Prostate gland (tissue), 2 donors: ENCODE measurements around the gene DKK3. TPM values are rescaled to one million over a fixed set of nuclear protein-coding genes. Genes with fewer than 3 reads are reported as not detected.
A peak's percentile ranks its signal among the peaks of the same experiment; 100 is the strongest.

Source experiments
- DNase-seq: peaks from one replicate; pipeline ENCODE4 v3.0.0-alpha.2; 2019; ENCODE audit warnings: low spot score
- H3K27ac ChIP-seq, 2 donors: fragments of 200-600 bp; sonication (generic); 2 replicates each; pipeline ENCODE4 v1.5.1; 2017 to 2019
- H3K27me3 ChIP-seq: fragments of 200-600 bp; sonication (generic); replicated peaks from 2 replicates; pipeline ENCODE4 v1.5.1; 2019; ENCODE audit not compliant: insufficient read depth
- H3K36me3 ChIP-seq, 2 donors: fragments of 200-600 bp; sonication (generic); 1 replicate in 1 of 2; 2 replicates in 1 of 2; pipeline versions ENCODE4 v1.5.1 to v1.8.1; 2017 to 2019
- H3K4me1 ChIP-seq: fragments of 200-600 bp; sonication (generic); replicated peaks from 2 replicates; pipeline ENCODE4 v1.5.1; 2019
- H3K4me3 ChIP-seq, 2 donors: fragments of 200-600 bp; sonication (generic); 2 replicates each; pipeline ENCODE4 v1.5.1; 2017 to 2019
- H3K9me3 ChIP-seq: fragments of 200-600 bp; sonication (generic); 2 replicates; pipeline ENCODE4 v1.5.1; 2017
- CTCF ChIP-seq, 4 experiments: fragments of 200-600 bp in 2 of 4; fragments of 450-650 bp in 2 of 4; sonication (generic) in 2 of 4; IDR thresholded peaks; 1 replicate in 3 of 4; 2 replicates in 1 of 4; pipeline ENCODE4 v1.5.1; 2016 to 2019; ENCODE audit warnings: antibody characterized with exemption in 4 of 4, mild to moderate bottlenecking in 2 of 4, moderate library complexity in 2 of 4
- POLR2A ChIP-seq: fragments of 450-650 bp; IDR thresholded peaks from one replicate; pipeline ENCODE4 v1.6.1; 2016; ENCODE audit warnings: antibody characterized with exemption, mild to moderate bottlenecking
- POLR2AphosphoS5 ChIP-seq: sonication (generic); formaldehyde crosslinking; IDR thresholded peaks from one replicate; pipeline ENCODE4 v1.6.1; 2017; ENCODE audit warnings: antibody characterized with exemption
- WGBS: methylation state at CpG from one replicate; pipeline ENCODE4 v1.1.5; 2018; 5-methylcytosine and 5-hydroxymethylcytosine counted together
- intact Hi-C: fragments of 100-400 bp; cut with DNase I; formaldehyde crosslinking; loops from one replicate; pipeline ENCODE4 v1.14.2; 2022
- total RNA-seq, 2 donors: library from RNA; depleted of rRNA; stranded (reverse); fragments of >200 nt; gene quantifications; one replicate each; pipeline ENCODE4 v1.1.0, GENCODE V29; 2016

DKK3 gene
- total RNA-seq, 2 donors from 2014 or later: 160 to 273 TPM

DNA sequence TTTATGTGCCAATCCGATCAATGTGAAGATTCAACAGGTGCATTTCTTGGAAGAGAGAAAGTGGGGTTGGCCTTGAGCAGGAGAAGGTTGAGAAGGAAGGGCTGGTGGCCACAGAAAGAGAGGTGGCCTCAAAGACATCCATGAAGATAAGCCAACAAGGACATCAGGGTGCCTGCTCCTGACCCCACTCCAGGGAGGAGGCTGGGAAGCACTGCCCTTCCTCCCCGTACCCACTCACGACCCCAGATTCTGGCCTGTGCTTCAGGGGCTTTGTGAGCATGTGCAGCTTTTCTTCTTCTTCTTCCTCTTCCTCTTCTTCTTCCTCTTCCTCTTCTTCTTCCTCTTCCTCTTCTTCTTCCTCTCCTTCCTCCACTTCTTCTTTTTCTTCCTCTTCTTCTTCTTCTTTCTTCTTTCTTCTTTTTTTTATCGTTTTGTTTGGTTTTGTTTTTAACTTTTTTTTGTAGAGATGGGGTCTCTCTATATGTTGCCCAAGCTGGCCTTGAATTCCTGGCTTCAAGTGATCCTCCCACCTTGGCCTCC, 30.3 kb downstream of the DKK3 start:
- no peak for DNase-seq
- Histone ChIP-seq H3K27me3 (no peaks in the 10 kb centered on the region), H3K9me3 (no peaks in the 10 kb centered on the region), H3K36me3 (no peaks in the 10 kb centered on the region), H3K4me3 (no peak overlapping the region), H3K4me1 (no peaks in the 10 kb centered on the region), H3K27ac (peak overlapping the region in 1 of 2 donors; percentile 42)
- WGBS: 87% methylated on average over 4 of the region's 4 CpGs
- intact Hi-C loops: no loop called here
- TF ChIP-seq POLR2AphosphoS5 (no peak), POLR2A (no peak)

GRCh38 chr11:11977206-11977938, 31.1 kb downstream of the DKK3 start:
- H3K36me3 ChIP-seq: no peaks in the 10 kb centered on the region
- no peaks in the 10 kb centered on the region for H3K9me3 ChIP-seq
- TF ChIP-seq POLR2A (no peak), POLR2AphosphoS5 (peak; percentile 44), CTCF (IDR thresholded peaks at IDR 0.05) (no peak)
- no peak overlapping the region for H3K4me3 ChIP-seq
- H3K27ac ChIP-seq: peak overlapping the region; percentile 57 to 59
- WGBS: 30% methylated on average over 10 of the region's 10 CpGs
- intact Hi-C loops: no loop called here
- no peaks in the 10 kb centered on the region for H3K4me1 ChIP-seq
- H3K27me3 ChIP-seq: no peaks in the 10 kb centered on the region
- DNase-seq: peak; percentile 29

DNA sequence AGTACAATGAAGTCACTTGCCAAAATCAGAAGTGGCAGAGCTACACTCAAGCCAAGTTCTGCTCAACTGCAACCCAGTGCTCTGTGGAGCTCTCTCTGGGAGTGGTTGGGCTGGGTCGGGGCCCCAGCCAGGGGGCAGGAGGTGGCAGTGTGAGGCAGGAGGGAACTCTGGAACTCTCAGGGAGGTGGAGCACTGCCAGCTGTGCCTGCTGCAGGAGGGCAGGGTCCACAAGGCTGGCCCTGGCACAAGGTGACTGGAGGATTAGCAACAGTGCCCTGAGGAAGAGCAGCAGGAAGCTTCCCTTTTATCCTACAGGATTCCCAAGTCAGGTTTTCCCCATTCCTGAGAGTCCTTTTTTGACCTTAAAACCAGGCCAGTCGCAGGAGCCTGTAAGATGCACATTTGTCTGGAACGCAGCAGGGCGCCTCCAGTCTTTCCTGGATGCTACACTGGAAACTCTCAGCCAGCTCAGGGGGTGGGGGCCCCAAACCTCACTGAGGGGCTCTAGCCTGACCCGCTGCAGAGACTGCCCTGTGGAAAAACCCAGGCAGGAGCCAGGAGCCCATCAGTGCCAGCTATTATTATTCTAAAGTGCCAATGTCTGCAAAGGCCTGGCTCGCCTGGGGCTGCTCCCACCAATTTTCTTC, 31.8 kb downstream of the DKK3 start:
- no peak for DNase-seq
- H3K27me3 ChIP-seq: no peaks in the 10 kb centered on the region
- H3K4me3 ChIP-seq: no peak overlapping the region
- intact Hi-C loops: no loop called here
- TF ChIP-seq POLR2AphosphoS5 (no peak), CTCF (IDR thresholded peaks at IDR 0.05) (no peak), POLR2A (no peak)
- H3K9me3 ChIP-seq: no peaks in the 10 kb centered on the region
- no peaks in the 10 kb centered on the region for H3K4me1 ChIP-seq
- H3K36me3 ChIP-seq: no peaks in the 10 kb centered on the region
- 65% methylated on average over 6 of the region's 6 CpGs for WGBS
- H3K27ac ChIP-seq: peak overlapping the region; percentile 52 to 57

- Histone ChIP-seq H3K9me3 (no peaks in the 10 kb centered on the region), H3K4me3 (no peak overlapping the region), H3K27me3 (no peaks in the 10 kb centered on the region), H3K36me3 (no peaks in the 10 kb centered on the region), H3K4me1 (no peaks in the 10 kb centered on the region), H3K27ac (no peak overlapping the region)
- intact Hi-C loops: no loop called here
- TF ChIP-seq CTCF (IDR thresholded peaks at IDR 0.05) (no peak), POLR2AphosphoS5 (no peak), POLR2A (no peak)
- WGBS: 80% methylated on average over 11 of the region's 11 CpGs
- DNase-seq: no peak
Observed at GRCh38 chr11:11975201-11976092, 33.0 kb downstream of the DKK3 start.

DNA sequence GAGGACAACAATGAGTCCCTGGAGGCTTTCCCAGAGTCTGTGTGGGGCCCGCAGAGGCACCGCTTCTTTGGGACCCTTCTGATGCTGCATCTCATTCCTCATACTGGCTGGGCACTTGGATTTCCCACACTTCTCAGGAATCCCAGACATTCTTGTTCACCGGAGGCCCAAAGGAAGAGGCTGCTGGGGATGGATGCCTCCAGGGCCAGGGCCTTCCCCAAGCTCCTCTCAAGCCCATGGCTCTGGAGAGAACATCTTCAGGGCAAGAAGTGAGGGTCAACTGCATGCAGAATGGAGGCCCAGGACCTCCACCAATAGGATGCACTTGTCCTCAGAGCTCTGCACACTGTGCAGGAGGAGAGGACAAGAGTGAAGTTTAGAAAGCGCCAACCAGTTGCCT, 34.6 kb downstream of the DKK3 start:
- DNase-seq: no peak
- no peaks in the 10 kb centered on the region for H3K9me3 ChIP-seq
- TF ChIP-seq POLR2AphosphoS5 (no peak), CTCF (IDR thresholded peaks at IDR 0.05) (no peak), POLR2A (no peak)
- WGBS: 44% methylated on average over 4 of the region's 4 CpGs
- H3K4me1 ChIP-seq: no peaks in the 10 kb centered on the region
- intact Hi-C loops: no loop called here
- peak overlapping the region; percentile 54 to 57 for H3K27ac ChIP-seq
- H3K4me3 ChIP-seq: no peak overlapping the region
- no peaks in the 10 kb centered on the region for H3K36me3 ChIP-seq
- no peaks in the 10 kb centered on the region for H3K27me3 ChIP-seq
